ENCODE results near the gene RFWD3. TPM values are rescaled to one million over a fixed set of nuclear protein-coding genes. Genes with fewer than 3 reads are reported as not detected.

RFWD3 gene
- total RNA-seq, 1 experiment from 2014 or later: 47.7 TPM

DNA sequence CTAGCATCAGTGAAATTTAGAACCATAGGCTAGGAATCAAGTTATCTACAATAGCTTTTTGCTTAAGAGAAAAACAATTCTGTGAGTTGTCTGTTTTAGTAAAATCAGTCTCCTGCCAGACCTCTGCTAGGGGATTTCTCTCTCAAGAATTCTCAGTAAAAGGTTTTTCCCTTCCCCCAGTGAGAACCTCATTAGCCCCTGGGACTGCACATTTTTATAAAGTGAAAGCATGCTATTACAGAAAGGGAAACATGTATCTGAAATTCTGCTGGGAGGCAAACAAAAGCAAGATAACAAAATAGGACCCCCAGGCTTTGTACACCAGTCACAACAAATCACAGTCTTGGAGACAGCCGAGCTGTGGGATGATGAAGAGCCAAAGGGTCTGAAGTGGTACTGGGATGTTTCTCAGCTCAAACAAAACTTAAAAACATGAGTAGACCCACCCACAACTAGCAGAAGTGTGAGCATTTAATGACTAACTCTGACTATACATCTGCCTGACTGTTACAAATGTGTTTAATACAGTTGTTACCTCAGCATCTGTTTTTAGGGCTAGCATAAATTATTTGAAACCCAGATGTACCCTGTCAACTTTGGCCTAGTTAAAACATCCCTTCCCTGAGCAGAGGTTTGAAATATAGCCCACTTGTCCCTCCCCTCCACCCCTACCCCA lies 39.8 kb downstream of the RFWD3 start:
- in situ Hi-C loops (cut with HindIII; ENCODE audit: low pct_unique_long_range_greater_than_20kb, low sequenced_read_pairs): no loop called here
- no peak for DNase-seq (ENCODE audit: low read depth)

GRCh38 chr16:74625500-74626350 lies 41.0 kb downstream of the RFWD3 start:
- peak; percentile 83 for DNase-seq (ENCODE audit: low read depth)
- in situ Hi-C loops (cut with HindIII; ENCODE audit: low pct_unique_long_range_greater_than_20kb, low sequenced_read_pairs): no loop called here

- DNase-seq (ENCODE audit: low read depth): no peak
- in situ Hi-C loops (cut with HindIII; ENCODE audit: low pct_unique_long_range_greater_than_20kb, low sequenced_read_pairs): no loop called here
Measured at GRCh38 chr16:74623839-74624235, 42.8 kb downstream of the RFWD3 start.

- peak; percentile 56 for DNase-seq (ENCODE audit: low read depth)
- in situ Hi-C loops (cut with HindIII; ENCODE audit: low pct_unique_long_range_greater_than_20kb, low sequenced_read_pairs): no loop called here
Measured at GRCh38 chr16:74623214-74623838, 43.4 kb downstream of the RFWD3 start.

DNA sequence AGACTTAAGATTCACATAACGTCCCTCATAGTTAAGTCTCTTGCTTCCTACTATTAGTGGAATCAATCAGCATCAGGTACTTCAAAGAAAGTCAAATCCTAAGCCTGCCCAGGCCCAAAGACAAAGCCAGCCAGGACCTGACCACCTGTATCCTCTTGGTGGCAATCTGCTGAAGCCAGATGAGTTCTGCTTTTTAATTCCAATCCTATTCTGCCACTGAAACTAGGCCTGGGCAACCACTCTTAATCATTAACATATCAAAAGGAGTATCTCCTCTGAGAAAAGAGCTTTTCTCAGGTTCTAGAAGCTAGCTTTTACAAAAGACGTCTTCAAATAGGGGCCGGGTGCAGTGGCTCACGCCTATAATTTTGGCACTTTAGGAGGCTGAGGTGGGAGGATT lies 44.7 kb downstream of the RFWD3 start:
- no peak for DNase-seq (ENCODE audit: low read depth)
- in situ Hi-C loops (cut with HindIII; ENCODE audit: low pct_unique_long_range_greater_than_20kb, low sequenced_read_pairs): no loop called here

DNA sequence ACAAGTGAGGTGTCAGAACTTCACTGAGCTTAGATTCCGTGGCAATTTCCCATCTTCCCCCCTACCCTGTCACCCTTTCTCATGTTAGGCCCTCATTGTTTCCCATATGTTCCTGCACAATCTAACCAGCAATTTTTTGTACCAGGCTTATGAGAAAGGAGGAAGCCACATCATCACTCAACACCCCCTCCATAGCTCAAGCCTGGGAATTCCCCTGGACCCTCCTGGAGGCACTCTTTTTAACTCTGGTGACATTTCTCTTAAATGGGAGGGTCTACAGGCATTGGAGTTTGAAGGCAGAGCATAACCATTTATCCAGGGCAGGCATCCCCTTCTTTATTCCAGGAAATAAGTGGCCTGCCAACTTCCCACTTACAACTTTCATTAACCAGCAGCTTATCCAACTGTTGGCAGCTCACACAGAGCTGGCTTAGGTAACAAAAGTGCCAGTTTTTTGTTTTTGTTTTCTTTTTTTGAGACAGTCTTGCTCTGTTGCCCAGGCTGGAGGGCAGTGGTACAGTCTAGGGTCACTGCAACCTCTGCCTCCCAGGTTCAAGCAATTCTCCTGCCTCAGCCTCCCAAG lies 49.4 kb downstream of the RFWD3 start:
- in situ Hi-C loops (cut with HindIII; ENCODE audit: low pct_unique_long_range_greater_than_20kb, low sequenced_read_pairs): no loop called here
- no peak for DNase-seq (ENCODE audit: low read depth)

GRCh38 chr16:74611721-74612120 lies 55.0 kb downstream of the RFWD3 start:
- in situ Hi-C loops (cut with HindIII; ENCODE audit: low pct_unique_long_range_greater_than_20kb, low sequenced_read_pairs): no loop called here
- DNase-seq (ENCODE audit: low read depth): no peak

DNA sequence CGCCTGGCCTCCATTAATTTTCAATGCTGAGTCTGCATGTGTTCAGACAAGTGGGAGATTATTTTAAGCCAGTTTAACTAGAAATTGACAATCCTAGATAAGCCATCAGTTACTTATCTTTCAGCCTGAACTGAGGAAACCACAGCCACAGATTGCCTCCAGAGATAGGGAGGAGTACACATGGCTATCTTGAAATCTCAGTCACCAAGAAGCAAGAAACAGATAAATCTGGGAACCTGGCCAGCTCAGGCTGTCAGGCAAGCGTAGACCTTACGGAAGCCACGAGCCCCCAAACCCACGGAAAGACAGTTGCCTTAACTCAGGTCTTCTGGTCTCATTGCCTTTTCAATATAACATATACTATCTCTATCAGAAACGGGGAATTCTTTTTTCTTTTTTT lies 57.7 kb downstream of the RFWD3 start:
- DNase-seq (ENCODE audit: low read depth): no peak
- in situ Hi-C loops (cut with HindIII; ENCODE audit: low pct_unique_long_range_greater_than_20kb, low sequenced_read_pairs): no loop called here

DNA sequence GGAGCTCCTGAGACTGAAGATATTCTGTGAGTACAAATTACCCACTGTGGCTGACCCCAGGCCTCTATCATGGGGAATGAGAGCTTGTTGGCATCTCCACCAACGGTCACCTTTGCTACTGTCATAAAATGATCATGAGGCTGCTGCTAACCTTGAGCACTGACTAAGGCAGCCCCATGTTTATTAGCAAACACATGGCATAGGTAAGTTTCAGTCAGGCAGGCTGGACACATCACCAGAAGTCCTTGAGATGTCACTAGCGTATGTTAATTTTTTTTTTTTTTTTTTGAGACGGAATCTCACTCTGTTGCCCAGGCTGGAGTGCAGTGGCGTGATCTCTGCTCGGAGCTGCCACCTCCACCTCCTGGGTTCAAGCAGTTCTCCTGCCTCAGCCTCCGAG lies 58.3 kb downstream of the RFWD3 start:
- in situ Hi-C loops (cut with HindIII; ENCODE audit: low pct_unique_long_range_greater_than_20kb, low sequenced_read_pairs): no loop called here
- DNase-seq (ENCODE audit: low read depth): no peak

DNA sequence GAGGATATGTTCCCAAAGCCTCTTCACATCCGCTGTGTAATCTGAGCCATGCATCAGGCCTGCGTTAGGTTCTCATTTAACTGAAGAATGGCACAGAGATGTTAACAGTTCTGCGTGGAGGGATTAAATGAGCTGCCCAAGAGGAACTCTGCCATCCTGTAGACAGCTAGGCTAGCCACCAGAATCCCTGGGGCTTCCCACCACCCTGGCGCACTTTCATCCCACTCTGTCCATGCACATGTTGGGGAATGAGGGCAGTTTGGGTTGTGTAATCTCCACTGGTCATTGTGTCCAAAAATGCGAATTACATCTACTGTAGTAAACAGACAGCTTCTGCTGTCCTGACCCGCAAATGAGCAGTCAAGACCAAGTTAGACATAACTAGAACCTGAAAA lies 58.7 kb downstream of the RFWD3 start:
- no peak for DNase-seq (ENCODE audit: low read depth)
- in situ Hi-C loops (cut with HindIII; ENCODE audit: low pct_unique_long_range_greater_than_20kb, low sequenced_read_pairs): no loop called here

DNA sequence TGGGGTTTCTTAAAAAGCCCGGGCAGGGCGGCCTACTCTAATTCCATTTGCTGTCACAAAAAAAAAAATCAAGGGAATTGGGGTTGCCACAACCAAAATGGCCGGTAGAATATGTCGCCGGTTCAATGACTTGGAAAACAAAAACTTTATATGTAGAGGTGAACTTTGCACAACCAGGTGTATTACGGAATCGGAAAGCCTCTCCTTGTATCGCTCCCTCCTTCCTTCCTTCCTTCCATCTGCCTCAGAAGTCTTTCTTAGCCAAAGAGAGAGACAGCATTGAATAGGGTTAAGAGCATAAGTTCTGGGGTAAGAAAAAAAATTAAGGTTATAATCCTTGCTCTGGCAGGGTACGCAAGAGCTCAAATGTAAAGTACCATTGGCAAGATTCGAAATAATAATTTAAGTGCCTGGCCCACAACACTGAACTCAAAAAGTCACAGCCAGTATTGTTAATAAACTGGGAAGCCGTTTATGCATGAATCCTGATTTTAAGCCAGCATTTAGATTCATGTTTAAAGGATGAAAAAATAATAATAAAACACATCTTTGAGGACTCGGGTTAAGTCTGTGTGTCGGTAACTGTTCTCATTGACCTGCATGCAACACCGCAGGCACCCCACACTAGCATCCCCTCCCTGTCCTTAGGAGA lies 59.2 kb downstream of the RFWD3 start:
- in situ Hi-C loops (cut with HindIII; ENCODE audit: low pct_unique_long_range_greater_than_20kb, low sequenced_read_pairs): no loop called here
- DNase-seq (ENCODE audit: low read depth): no peak

DNA sequence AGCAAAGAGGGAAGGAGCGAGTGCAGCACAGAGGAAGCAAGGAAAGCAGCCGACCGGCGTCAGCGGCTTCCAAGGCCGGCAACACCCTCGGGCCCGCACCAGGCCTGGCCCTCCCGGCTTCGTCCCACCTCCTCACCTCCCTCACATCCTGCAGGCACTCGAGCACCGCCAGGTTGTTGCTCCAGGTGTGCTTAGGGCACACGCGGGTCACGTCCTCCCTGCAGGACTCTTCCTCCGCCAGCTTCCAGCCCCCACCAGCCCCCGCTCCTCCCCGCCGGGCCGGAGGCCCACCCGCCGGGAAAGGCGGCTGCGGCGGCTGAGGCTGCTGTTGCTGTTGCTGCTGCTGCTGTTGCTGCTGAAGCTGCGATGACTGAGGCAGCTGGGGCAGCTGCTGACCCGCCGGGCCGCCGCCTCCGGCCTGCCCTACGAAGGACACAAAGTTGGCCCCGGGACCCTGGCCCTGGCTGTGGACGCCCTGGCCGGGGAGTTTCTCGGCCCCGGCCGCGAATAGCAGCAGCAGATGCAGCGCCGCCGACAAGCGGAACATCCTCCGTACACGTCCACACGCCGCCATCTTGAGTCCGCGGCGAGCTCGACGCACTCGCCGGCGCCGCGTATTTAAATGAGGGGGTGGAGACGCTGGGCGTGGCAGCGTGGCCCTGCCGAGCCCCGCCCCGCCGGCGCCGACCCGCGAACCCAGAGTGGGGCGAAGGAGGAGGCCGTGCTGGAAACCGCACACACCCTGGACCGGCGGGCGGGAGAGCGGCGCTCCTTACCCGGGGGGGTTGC lies 60.0 kb downstream of the RFWD3 start, which contains the start of gene GLG1:
Gene GLG1 (minus strand): TSS at position 594 of the 789 bp plus-strand sequence. CDS start 20 bp downstream, at position 574.
- DNase-seq (ENCODE audit: low read depth): peak; percentile 90
- in situ Hi-C loops (cut with HindIII; ENCODE audit: low pct_unique_long_range_greater_than_20kb, low sequenced_read_pairs): no loop called here

DNA sequence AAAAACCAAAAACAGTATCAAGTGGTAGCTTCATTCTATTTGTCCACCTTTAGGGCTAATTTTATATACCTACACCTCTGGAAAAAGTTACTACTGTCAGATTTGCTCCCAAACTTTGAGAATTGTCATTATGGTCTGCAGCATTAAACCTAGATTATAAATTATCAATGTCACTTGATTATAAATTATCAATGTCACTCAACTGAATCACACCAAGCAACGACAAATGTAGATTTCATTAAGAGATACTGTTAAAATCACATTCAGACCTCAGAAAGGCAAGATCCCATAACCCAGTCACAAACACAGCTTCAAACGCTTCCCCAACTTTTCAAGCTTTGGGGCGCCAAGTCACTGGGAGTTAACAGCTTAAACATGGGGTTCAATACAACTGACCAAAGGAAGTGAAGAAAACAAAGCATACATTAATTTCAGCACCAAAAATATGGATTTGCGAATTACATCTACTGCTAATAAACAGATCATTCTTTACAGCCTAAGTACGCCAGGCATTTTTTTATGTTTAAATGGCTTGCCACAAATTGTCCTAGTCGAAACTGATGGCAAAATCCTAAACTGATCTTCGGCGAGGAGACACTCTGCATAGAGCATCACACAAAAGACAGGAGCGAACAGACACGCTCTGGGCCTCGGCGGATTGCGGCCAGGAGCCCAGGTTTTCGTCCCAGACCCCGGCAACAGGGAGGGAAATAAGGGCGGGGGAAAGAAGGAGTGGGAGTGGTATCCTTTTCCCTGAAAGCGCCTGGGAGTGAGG lies 60.7 kb downstream of the RFWD3 start:
- DNase-seq (ENCODE audit: low read depth): no peak
- in situ Hi-C loops (cut with HindIII; ENCODE audit: low pct_unique_long_range_greater_than_20kb, low sequenced_read_pairs): no loop called here

DNA sequence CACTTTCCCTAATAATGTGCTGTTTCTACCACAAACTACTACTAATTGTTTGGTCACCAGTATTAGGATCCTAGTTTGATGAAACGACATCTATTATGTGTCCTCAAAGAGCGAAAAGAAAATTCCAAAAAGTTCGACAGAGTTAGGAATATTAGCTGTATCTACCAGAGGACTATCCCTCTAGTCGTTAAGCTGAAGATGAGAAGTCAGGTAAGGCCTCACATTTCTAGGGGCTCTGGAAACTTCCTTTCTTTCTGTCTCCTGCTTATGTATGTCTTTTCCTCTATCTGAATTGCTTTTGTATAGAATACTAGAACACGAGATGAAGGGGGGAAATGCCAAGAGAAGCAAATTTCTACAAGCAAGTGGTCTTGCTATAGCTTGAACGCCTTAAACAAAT lies 61.3 kb downstream of the RFWD3 start:
- no peak for DNase-seq (ENCODE audit: low read depth)
- in situ Hi-C loops (cut with HindIII; ENCODE audit: low pct_unique_long_range_greater_than_20kb, low sequenced_read_pairs): no loop called here

DNA sequence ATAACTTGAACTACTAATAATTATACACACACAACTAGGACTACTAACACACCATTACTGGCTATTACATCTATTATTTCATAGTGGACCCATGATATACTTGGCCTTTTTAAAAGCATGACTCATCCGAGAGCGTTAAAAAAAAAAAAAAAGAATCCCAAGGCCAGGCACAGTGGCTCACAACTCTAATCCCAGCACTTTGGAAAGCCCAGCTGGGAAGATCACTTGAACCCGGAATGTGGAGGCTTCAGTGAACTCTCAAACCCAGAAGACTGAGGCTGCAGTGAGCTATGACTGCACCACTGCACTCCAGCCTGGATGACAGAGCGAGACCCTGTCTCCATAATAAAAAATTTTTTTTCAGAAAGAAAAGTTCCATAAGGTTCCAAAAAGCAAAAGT lies 62.8 kb downstream of the RFWD3 start:
- in situ Hi-C loops (cut with HindIII; ENCODE audit: low pct_unique_long_range_greater_than_20kb, low sequenced_read_pairs): no loop called here
- DNase-seq (ENCODE audit: low read depth): no peak

GRCh38 chr16:74601126-74601871 lies 65.4 kb downstream of the RFWD3 start:
- in situ Hi-C loops (cut with HindIII; ENCODE audit: low pct_unique_long_range_greater_than_20kb, low sequenced_read_pairs): no loop called here
- DNase-seq (ENCODE audit: low read depth): no peak

Data from Caki2 (cell line).